Endodermal cell (in vitro differentiated cells): Measurements from ENCODE around the gene CERKL. TPM values are rescaled to one million over a fixed set of nuclear protein-coding genes. Genes with fewer than 3 reads are reported as not detected.

Experiments used
- DNase-seq: peaks from one replicate; pipeline ENCODE4 v3.0.0-alpha.2; 2017
- H3K27ac ChIP-seq: 2 replicates; pipeline ENCODE4 v1.5.1; 2013; ENCODE audit warnings: mild to moderate bottlenecking, low read depth, low read length, moderate library complexity
- H3K27me3 ChIP-seq: 2 replicates; pipeline ENCODE4 v1.6.1; 2013; ENCODE audit warnings: mild to moderate bottlenecking, low read length, moderate library complexity; ENCODE audit not compliant: insufficient read depth, control insufficient read depth, poor library complexity, severe bottlenecking
- H3K36me3 ChIP-seq: 2 replicates; pipeline ENCODE4 v1.7.0; 2013; ENCODE audit warnings: mild to moderate bottlenecking, low read length, moderate library complexity; ENCODE audit not compliant: control insufficient read depth, insufficient read depth
- H3K4me1 ChIP-seq: one replicate; pipeline ENCODE4 v1.7.0; 2013; ENCODE audit warnings: low read length; ENCODE audit not compliant: control insufficient read depth, insufficient read depth
- H3K4me3 ChIP-seq: 2 replicates; pipeline ENCODE4 v1.5.1; 2013; ENCODE audit warnings: mild to moderate bottlenecking, low read length, moderate library complexity
- H3K9ac ChIP-seq: 2 replicates; pipeline ENCODE4 v1.6.1; 2013; ENCODE audit warnings: mild to moderate bottlenecking, low read length, moderate library complexity; ENCODE audit not compliant: poor library complexity, severe bottlenecking; ENCODE audit errors: extremely low read depth
- H3K9me3 ChIP-seq: 2 replicates; pipeline ENCODE4 v1.6.1; 2013; ENCODE audit warnings: mild to moderate bottlenecking, low read length, moderate library complexity; ENCODE audit not compliant: control insufficient read depth
- H3K27ac Mint-ChIP-seq: 2 replicates; pipeline ENCODE4 v1.8.0; 2020; ENCODE audit warnings: mixed read lengths
- H3K27me3 Mint-ChIP-seq: 2 replicates; pipeline ENCODE4 v1.8.0; 2021; ENCODE audit warnings: mild to moderate bottlenecking, mixed read lengths; ENCODE audit not compliant: insufficient read depth
- H3K36me3 Mint-ChIP-seq: 2 replicates; pipeline ENCODE4 v1.8.0; 2020; ENCODE audit warnings: low read depth, mixed read lengths
- H3K4me1 Mint-ChIP-seq: 2 replicates; pipeline ENCODE4 v1.8.0; 2020; ENCODE audit warnings: mixed read lengths
- H3K4me3 Mint-ChIP-seq: 2 replicates; pipeline ENCODE4 v1.8.0; 2020; ENCODE audit warnings: mild to moderate bottlenecking, moderate library complexity, mixed read lengths
- H3K9me3 Mint-ChIP-seq: 2 replicates; pipeline ENCODE4 v1.8.0; 2020; ENCODE audit warnings: mild to moderate bottlenecking, mixed read lengths
- WGBS, 2 experiments: methylation state at CpG; one replicate each; pipeline versions ENCODE4 v1.1.5 to v1.1.7; 2013; ENCODE audit warnings: missing lambda C conversion rate in 2 of 2, mixed read lengths in 1 of 2; ENCODE audit not compliant: insufficient coverage in 1 of 2, insufficient read length in 1 of 2; 5-methylcytosine and 5-hydroxymethylcytosine counted together
- total RNA-seq, 2 donors: library from RNA; stranded (reverse); fragmentation: NEBNext Ultra II Directional in 1 of 2; extraction: Animal tissue kit (Norgen Biotek cat#: 25700) in 1 of 2; gene quantifications; 2 replicates in 1 of 2; 3 replicates in 1 of 2; pipeline ENCODE4 v1.2.1, GENCODE V29; 2021
- TF ChIP-seq, protein P1 (sequence below): fragments of 200-600 bp; sonication (generic); conservative IDR thresholded peaks from 2 replicates; pipeline ENCODE4 v1.5.0; 2021; ENCODE audit warnings: antibody characterized with exemption, mild to moderate bottlenecking

Gene CERKL
- total RNA-seq, 2 donors from 2014 or later: 0.20 to 0.31 TPM

DNA sequence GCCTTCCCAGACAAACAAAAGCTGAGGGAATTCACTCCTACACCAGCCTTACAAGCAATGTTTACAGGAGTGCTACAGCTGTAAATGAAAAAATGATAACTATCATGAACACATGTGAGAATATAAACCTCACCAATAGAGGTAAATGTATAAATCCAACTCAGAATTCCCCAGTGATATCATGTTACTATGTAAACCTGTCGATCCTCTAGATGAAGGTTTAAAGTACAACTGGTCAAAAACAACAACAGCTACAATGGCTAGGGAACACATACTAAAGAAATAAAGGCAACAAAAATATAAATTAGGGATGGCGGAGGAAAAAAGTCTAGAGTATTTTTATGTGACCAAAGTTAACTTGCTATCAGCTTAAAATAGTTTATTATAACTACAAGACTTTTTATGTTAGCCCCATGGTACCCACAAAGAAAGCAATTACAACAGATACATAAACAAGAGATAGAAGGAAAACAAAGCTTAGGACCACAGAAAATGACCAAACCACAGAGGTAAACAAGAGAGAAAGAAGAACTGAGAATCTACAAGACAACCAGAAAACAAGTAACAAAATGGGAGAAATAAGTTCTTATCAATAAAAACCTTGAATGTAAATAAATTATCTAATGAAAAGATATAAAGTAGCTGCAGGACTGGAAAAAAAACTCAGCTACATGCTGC lies 8.3 kb downstream of the CERKL start:
- peaks cover 37% of the 10 kb centered on the region for H3K27me3 ChIP-seq
- H3K9me3 ChIP-seq: no peaks in the 10 kb centered on the region
- H3K4me1 Mint-ChIP-seq: no peaks in the 10 kb centered on the region
- H3K36me3 ChIP-seq: no peaks in the 10 kb centered on the region
- no peaks in the 10 kb centered on the region for H3K9me3 Mint-ChIP-seq
- DNase-seq: no peak
- no peak overlapping the region for H3K4me3 Mint-ChIP-seq
- no peaks in the 10 kb centered on the region for H3K36me3 Mint-ChIP-seq
- WGBS, 2 experiments: 89% methylated on average over 1 of the region's 2 CpGs; no CpG with 5 or more reads in 1 of the 2 experiments
- H3K27me3 Mint-ChIP-seq: peaks cover 56% of the 10 kb centered on the region
- H3K4me3 ChIP-seq: no peak overlapping the region
- H3K27ac ChIP-seq: no peak overlapping the region
- TF ChIP-seq, protein P1, sequence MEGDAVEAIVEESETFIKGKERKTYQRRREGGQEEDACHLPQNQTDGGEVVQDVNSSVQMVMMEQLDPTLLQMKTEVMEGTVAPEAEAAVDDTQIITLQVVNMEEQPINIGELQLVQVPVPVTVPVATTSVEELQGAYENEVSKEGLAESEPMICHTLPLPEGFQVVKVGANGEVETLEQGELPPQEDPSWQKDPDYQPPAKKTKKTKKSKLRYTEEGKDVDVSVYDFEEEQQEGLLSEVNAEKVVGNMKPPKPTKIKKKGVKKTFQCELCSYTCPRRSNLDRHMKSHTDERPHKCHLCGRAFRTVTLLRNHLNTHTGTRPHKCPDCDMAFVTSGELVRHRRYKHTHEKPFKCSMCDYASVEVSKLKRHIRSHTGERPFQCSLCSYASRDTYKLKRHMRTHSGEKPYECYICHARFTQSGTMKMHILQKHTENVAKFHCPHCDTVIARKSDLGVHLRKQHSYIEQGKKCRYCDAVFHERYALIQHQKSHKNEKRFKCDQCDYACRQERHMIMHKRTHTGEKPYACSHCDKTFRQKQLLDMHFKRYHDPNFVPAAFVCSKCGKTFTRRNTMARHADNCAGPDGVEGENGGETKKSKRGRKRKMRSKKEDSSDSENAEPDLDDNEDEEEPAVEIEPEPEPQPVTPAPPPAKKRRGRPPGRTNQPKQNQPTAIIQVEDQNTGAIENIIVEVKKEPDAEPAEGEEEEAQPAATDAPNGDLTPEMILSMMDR: no peak
- no peak overlapping the region for H3K27ac Mint-ChIP-seq
- H3K9ac ChIP-seq: no peak overlapping the region
- H3K4me1 ChIP-seq: no peaks in the 10 kb centered on the region

DNA sequence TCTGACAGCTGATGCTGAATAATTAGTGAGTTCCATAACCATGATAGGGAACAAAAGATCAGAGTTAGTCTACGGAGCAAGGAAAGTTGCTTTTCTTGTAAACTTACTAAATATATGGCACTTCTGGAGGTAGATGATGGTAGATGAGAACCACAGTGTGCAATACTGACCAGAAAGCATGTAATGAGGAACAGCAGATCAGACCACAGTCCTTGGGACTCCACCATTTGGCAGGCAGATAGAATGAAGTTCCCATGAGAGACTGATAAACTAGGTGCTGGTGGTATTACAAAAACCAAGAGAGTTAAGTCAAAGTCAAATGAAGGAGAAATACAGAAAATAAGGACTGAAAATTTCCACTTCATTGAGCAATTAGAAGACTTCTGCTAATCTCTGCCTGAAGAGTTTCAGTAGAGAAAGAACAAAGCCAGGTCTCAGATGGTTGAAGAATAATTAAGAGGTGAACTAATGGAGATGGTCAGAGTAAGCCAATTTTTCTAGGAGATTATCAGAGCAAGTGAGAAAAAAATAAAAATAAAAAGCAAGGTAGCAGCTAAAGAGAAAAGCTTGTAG lies 10.4 kb downstream of the CERKL start:
- peaks cover 18% of the 10 kb centered on the region for H3K27me3 ChIP-seq
- TF ChIP-seq, protein P1: no peak
- H3K27ac ChIP-seq: no peak overlapping the region
- no peaks in the 10 kb centered on the region for H3K9me3 Mint-ChIP-seq
- no peak for DNase-seq
- H3K36me3 ChIP-seq: no peaks in the 10 kb centered on the region
- H3K4me1 ChIP-seq: no peaks in the 10 kb centered on the region
- 91% methylated on average over 1 of the region's 1 CpG; no CpG with 5 or more reads in 1 of the 2 experiments for WGBS, 2 experiments
- H3K9me3 ChIP-seq: no peaks in the 10 kb centered on the region
- no peak overlapping the region for H3K27ac Mint-ChIP-seq
- no peak overlapping the region for H3K9ac ChIP-seq
- H3K27me3 Mint-ChIP-seq: peaks cover 39% of the 10 kb centered on the region
- H3K36me3 Mint-ChIP-seq: no peaks in the 10 kb centered on the region
- H3K4me3 ChIP-seq: no peak overlapping the region
- H3K4me3 Mint-ChIP-seq: no peak overlapping the region
- no peaks in the 10 kb centered on the region for H3K4me1 Mint-ChIP-seq

DNA sequence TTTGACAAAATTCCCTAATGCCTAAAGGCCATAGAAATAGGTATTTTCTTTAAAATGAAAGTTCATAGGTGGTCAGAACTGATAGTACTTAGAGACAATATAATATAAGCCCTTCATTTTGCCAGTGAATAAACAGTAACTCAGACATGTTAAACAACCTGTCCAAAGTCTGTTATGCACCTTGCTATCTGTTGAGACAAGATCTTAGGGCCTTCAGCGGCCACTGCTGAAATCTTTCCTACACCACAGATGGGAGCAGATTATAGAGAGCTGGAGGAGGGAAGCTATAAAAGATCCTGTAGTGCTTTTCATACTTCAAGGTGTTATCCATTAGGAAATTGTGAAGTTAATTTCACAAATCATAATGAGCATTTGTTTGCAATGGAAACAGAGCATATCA lies 13.8 kb downstream of the CERKL start:
- peaks cover 23% of the 10 kb centered on the region for H3K27me3 Mint-ChIP-seq
- Histone ChIP-seq H3K9me3 (no peaks in the 10 kb centered on the region), H3K4me1 (no peaks in the 10 kb centered on the region), H3K9ac (no peak overlapping the region), H3K27me3 (peaks cover 15% of the 10 kb centered on the region), H3K27ac (no peak overlapping the region), H3K36me3 (no peaks in the 10 kb centered on the region), H3K4me3 (no peak overlapping the region)
- H3K4me1 Mint-ChIP-seq: no peaks in the 10 kb centered on the region
- TF ChIP-seq, protein P1: no peak
- WGBS, 2 experiments: 83 to 100% methylated on average over 1 of the region's 1 CpG
- no peak overlapping the region for H3K27ac Mint-ChIP-seq
- H3K36me3 Mint-ChIP-seq: no peaks in the 10 kb centered on the region
- no peak for DNase-seq
- no peak overlapping the region for H3K4me3 Mint-ChIP-seq
- no peaks in the 10 kb centered on the region for H3K9me3 Mint-ChIP-seq
